ENCODE measurements around the gene TMEM100. TPM values are rescaled to one million over a fixed set of nuclear protein-coding genes. Genes with fewer than 3 reads are reported as not detected.

TMEM100 gene
- total and polyA plus RNA-seq, 7 donors = 2.5 to 25.0 (median 9.0) TPM

- intact Hi-C loops (cut with DNase I) = no loop called here
- Histone ChIP-seq H3K36me3 (no peaks in the 10 kb centered on the region), H3K27ac (no peak overlapping the region), H3K4me3 (no peak overlapping the region), H3K9me3 (no peaks in the 10 kb centered on the region), H3K27me3 (no peaks in the 10 kb centered on the region), H3K4me1 (peaks cover 0 to 15% (median 7%) of the 10 kb centered on the region in 4 donors)
- TF ChIP-seq POLR2A (IDR thresholded peaks at IDR 0.05) (no peak), CTCF (IDR thresholded peaks at IDR 0.05) (no peak), EP300 (IDR thresholded peaks at IDR 0.05) (no peak), POLR2AphosphoS5 (IDR thresholded peaks at IDR 0.05) (no peak)
- no peak for DNase-seq
- 58 to 73% methylated on average over 3 of the region's 3 CpGs for WGBS, 2 donors
These were observed 24.5 kb upstream of the TMEM100 start for GRCh38 chr17:55747209-55747608.

- H3K4me3 ChIP-seq = no peak overlapping the region
- H3K27me3 ChIP-seq = no peaks in the 10 kb centered on the region
- no peak for TF ChIP-seq EP300 (IDR thresholded peaks at IDR 0.05)
- WGBS, 2 donors = 84 to 97% methylated on average over 1 of the region's 1 CpG
- intact Hi-C loops (cut with DNase I) = no loop called here
- no peak overlapping the region for H3K27ac ChIP-seq
- H3K9me3 ChIP-seq = no peaks in the 10 kb centered on the region
- no peak for DNase-seq
- H3K4me1 ChIP-seq = peaks cover 0 to 7% (median 0%) of the 10 kb centered on the region in 4 donors
- H3K36me3 ChIP-seq = no peaks in the 10 kb centered on the region
These were observed 23.8 kb upstream of the TMEM100 start for GRCh38 chr17:55746466-55746865.

- H3K27ac ChIP-seq = no peak overlapping the region
- no peaks in the 10 kb centered on the region for H3K27me3 ChIP-seq
- intact Hi-C loops (cut with DNase I) = no loop called here
- no peak for TF ChIP-seq POLR2A (IDR thresholded peaks at IDR 0.05)
- no peak for TF ChIP-seq CTCF (IDR thresholded peaks at IDR 0.05)
- TF ChIP-seq POLR2AphosphoS5 (IDR thresholded peaks at IDR 0.05) = no peak
- no peak for TF ChIP-seq EP300 (IDR thresholded peaks at IDR 0.05)
- H3K4me3 ChIP-seq = no peak overlapping the region
- WGBS, 2 donors = 93 to 94% methylated on average over 1 of the region's 1 CpG
- H3K36me3 ChIP-seq = no peaks in the 10 kb centered on the region
- no peak for DNase-seq
- no peaks in the 10 kb centered on the region for H3K4me1 ChIP-seq
- H3K9me3 ChIP-seq = no peaks in the 10 kb centered on the region
These were observed 22.6 kb upstream of the TMEM100 start for GRCh38 chr17:55745258-55745657.

- Histone ChIP-seq H3K36me3 (no peaks in the 10 kb centered on the region), H3K4me1 (no peaks in the 10 kb centered on the region), H3K4me3 (no peak overlapping the region), H3K9me3 (no peaks in the 10 kb centered on the region), H3K27me3 (no peaks in the 10 kb centered on the region), H3K27ac (no peak overlapping the region)
- DNase-seq = no peak
- no peak for TF ChIP-seq POLR2AphosphoS5 (IDR thresholded peaks at IDR 0.05)
- no peak for TF ChIP-seq CTCF (IDR thresholded peaks at IDR 0.05)
- TF ChIP-seq POLR2A (IDR thresholded peaks at IDR 0.05) = no peak
- no peak for TF ChIP-seq EP300 (IDR thresholded peaks at IDR 0.05)
- intact Hi-C loops (cut with DNase I) = no loop called here
- 22 to 56% methylated on average over 3 of the region's 3 CpGs for WGBS, 2 donors
These were observed 20.5 kb upstream of the TMEM100 start for GRCh38 chr17:55743103-55743679.

GRCh38 chr17:55742272-55743102, 19.8 kb upstream of the TMEM100 start:
- Histone ChIP-seq H3K4me3 (no peak overlapping the region), H3K27ac (no peak overlapping the region), H3K36me3 (no peaks in the 10 kb centered on the region), H3K9me3 (no peaks in the 10 kb centered on the region), H3K27me3 (no peaks in the 10 kb centered on the region), H3K4me1 (no peaks in the 10 kb centered on the region)
- no peak for DNase-seq
- 68 to 81% methylated on average over 12 of the region's 12 CpGs for WGBS, 2 donors
- intact Hi-C loops (cut with DNase I) = no loop called here
- no peak for TF ChIP-seq CTCF (IDR thresholded peaks at IDR 0.05)

Data from sigmoid colon (tissue), 7 donors.